ENCODE results near the gene SLFN13.

- TF ChIP-seq MAX (IDR thresholded peaks at IDR 0.05) (no peak), CTCF (IDR thresholded peaks at IDR 0.05 in 2 of 3, conservative IDR thresholded peaks at IDR 0.05 in 1 of 3; ENCODE audit: borderline replicate concordance in 1 of 3, insufficient read depth in 1 of 3, low read depth in 2 of 3, low read length in 2 of 3) (no peak), ZFX (IDR thresholded peaks at IDR 0.05) (no peak), YY1 (IDR thresholded peaks at IDR 0.05; ENCODE audit: extremely low read depth, insufficient replicate concordance, low read depth, low read length) (no peak), ATF3 (IDR thresholded peaks at IDR 0.05) (no peak), POLR2A (IDR thresholded peaks at IDR 0.05; ENCODE audit: borderline replicate concordance, extremely low read depth, insufficient read depth, insufficient read length) (no peak), EZH2phosphoT487 (IDR thresholded peaks at IDR 0.05; ENCODE audit: borderline replicate concordance) (no peak), TCF7L2 (IDR thresholded peaks at IDR 0.05; ENCODE audit: borderline replicate concordance, extremely low read depth, insufficient read depth, insufficient read length) (no peak), POLR2AphosphoS5 (IDR thresholded peaks at IDR 0.05; ENCODE audit: low read depth, low read length) (no peak), ZBTB33 (IDR thresholded peaks at IDR 0.05; ENCODE audit: extremely low read depth, insufficient replicate concordance, low read length) (no peak), REST (IDR thresholded peaks at IDR 0.05; ENCODE audit: low read depth) (no peak), ZNF274 (IDR thresholded peaks at IDR 0.05; ENCODE audit: low read depth, low read length) (no peak)
Measured at GRCh38 chr17:35390156-35390555, 58.4 kb downstream of the SLFN13 start.
